ENCODE results near the gene HSPA9.

- no peak for TF ChIP-seq REST (IDR thresholded peaks at IDR 0.05; ENCODE audit: insufficient read depth in 1 of 2, low read depth in 2 of 2, low read length in 2 of 2)
- TF ChIP-seq SIN3A (IDR thresholded peaks at IDR 0.05; ENCODE audit: borderline replicate concordance, insufficient read depth, low read length), result no peak
- no peak for TF ChIP-seq POLR2AphosphoS5 (IDR thresholded peaks at IDR 0.05; ENCODE audit: low read depth, low read length)
These were observed 22.6 kb upstream of the HSPA9 start for GRCh38 chr5:138597661-138598400.
